Bone marrow (tissue), 2 donors: Measurements from ENCODE around the gene TRIM61.
"Not testable (repeated sequence)": the region's sequence is repeated elsewhere in the genome, so short reads cannot be mapped to it uniquely, and the experiment has no call there.

Experiments
- DNase-seq, 2 donors: peaks; one replicate each; lab custom pipeline; 2025; lab: John Stamatoyannopoulos, UW

Gene TRIM61

GRCh38 chr4:164956766-164957643 is 20.5 kb downstream of the TRIM61 start:
- DNase-seq: no peak

GRCh38 chr4:164955107-164955805 is 22.2 kb downstream of the TRIM61 start:
- DNase-seq: no peak

GRCh38 chr4:164952551-164952950 is 24.9 kb downstream of the TRIM61 start:
- no peak for DNase-seq

- no peak for DNase-seq
These were observed 27.9 kb downstream of the TRIM61 start for GRCh38 chr4:164949448-164950143.

- DNase-seq: no peak
These were observed 28.5 kb downstream of the TRIM61 start for GRCh38 chr4:164948975-164949374.

GRCh38 chr4:164948006-164948405 is 29.5 kb downstream of the TRIM61 start:
- DNase-seq: not testable (repeated sequence)

- no peak for DNase-seq
These were observed 30.6 kb downstream of the TRIM61 start for GRCh38 chr4:164946810-164947209.

- DNase-seq: no peak
These were observed 32.3 kb downstream of the TRIM61 start for GRCh38 chr4:164945146-164945545.

GRCh38 chr4:164943192-164943591 is 34.3 kb downstream of the TRIM61 start:
- no peak for DNase-seq

GRCh38 chr4:164937576-164938270 is 39.7 kb downstream of the TRIM61 start:
- no peak for DNase-seq

- DNase-seq: not testable (repeated sequence)
These were observed 41.4 kb downstream of the TRIM61 start for GRCh38 chr4:164935865-164936606.

- DNase-seq: no peak
These were observed 42.1 kb downstream of the TRIM61 start for GRCh38 chr4:164935363-164935762.

GRCh38 chr4:164933244-164933643 is 44.2 kb downstream of the TRIM61 start:
- no peak for DNase-seq

GRCh38 chr4:164931551-164932324 is 45.7 kb downstream of the TRIM61 start:
- DNase-seq: no peak

GRCh38 chr4:164930647-164931046 is 46.8 kb downstream of the TRIM61 start:
- no peak for DNase-seq

GRCh38 chr4:164927101-164927500 is 50.4 kb downstream of the TRIM61 start:
- DNase-seq: not testable (repeated sequence)

GRCh38 chr4:164926301-164926700 is 51.2 kb downstream of the TRIM61 start:
- no peak for DNase-seq

- DNase-seq: no peak
These were observed 52.7 kb downstream of the TRIM61 start for GRCh38 chr4:164924670-164925238.

- DNase-seq: no peak
These were observed 58.5 kb downstream of the TRIM61 start for GRCh38 chr4:164918956-164919355.
